A673 (cell line): ENCODE measurements around the gene SRP9. TPM values are rescaled to one million over a fixed set of nuclear protein-coding genes. Genes with fewer than 3 reads are reported as not detected.
"Not testable (repeated sequence)": the region's sequence is repeated elsewhere in the genome, so short reads cannot be mapped to it uniquely, and the experiment has no call there.

ENCODE experiments used
- BruUV-seq: library from RNA; stranded (reverse); fragments of 400-500 nt; replicated peaks from 2 replicates; lab custom pipeline; 2021; lab: Mats Ljungman, UMichigan
- CTCF ChIA-PET: fragments of 300-600 bp; sonication (Branson Sonifier 250); formaldehyde crosslinking; loops from one replicate; lab custom pipeline; 2022; ENCODE audit warnings: antibody characterized with exemption; lab: Charles Lee
- POLR2A ChIA-PET: fragments of 300-600 bp; sonication (Branson Sonifier 250); formaldehyde crosslinking; loops from one replicate; lab custom pipeline; 2022; ENCODE audit warnings: antibody characterized with exemption; ENCODE audit not compliant: low non-redundant PET; lab: Charles Lee
- DNase-seq: peaks from one replicate; pipeline ENCODE4 v3.0.0-alpha.2; 2015; ENCODE audit warnings: low spot score
- H3K27ac ChIP-seq: fragments of 200-600 bp; sonication (generic); 2 replicates; pipeline ENCODE4 v1.5.1; 2016; ENCODE audit warnings: mixed run types, low read depth, mild to moderate bottlenecking, mixed read lengths, antibody characterized with exemption, low read length; ENCODE audit not compliant: poor library complexity, severe bottlenecking
- H3K27me3 ChIP-seq: fragments of 200-600 bp; sonication (generic); replicated peaks from 2 replicates; pipeline ENCODE4 v1.6.1; 2017; ENCODE audit warnings: mixed run types, low read depth, mild to moderate bottlenecking, mixed read lengths, antibody characterized with exemption, low read length; ENCODE audit not compliant: insufficient read depth, poor library complexity
- H3K36me3 ChIP-seq: fragments of 200-600 bp; sonication (generic); 2 replicates; pipeline ENCODE4 v1.6.1; 2016; ENCODE audit warnings: mixed run types, mild to moderate bottlenecking, mixed read lengths, antibody characterized with exemption, low read length; ENCODE audit not compliant: insufficient read depth, poor library complexity, severe bottlenecking
- H3K4me1 ChIP-seq: fragments of 200-600 bp; sonication (generic); 2 replicates; pipeline ENCODE4 v1.6.1; 2017; ENCODE audit warnings: mixed run types, mild to moderate bottlenecking, mixed read lengths, antibody characterized with exemption, low read length; ENCODE audit not compliant: insufficient read depth, poor library complexity, severe bottlenecking
- H3K4me3 ChIP-seq: fragments of 200-600 bp; sonication (generic); 2 replicates; pipeline ENCODE4 v1.5.1; 2016; ENCODE audit warnings: low read depth, mixed run types, mild to moderate bottlenecking, mixed read lengths, low read length; ENCODE audit not compliant: poor library complexity, severe bottlenecking
- H3K9me3 ChIP-seq: fragments of 200-600 bp; sonication (generic); 2 replicates; pipeline ENCODE4 v1.6.1; 2016; ENCODE audit warnings: mixed run types, low read depth, mild to moderate bottlenecking, mixed read lengths, antibody characterized with exemption, low read length; ENCODE audit not compliant: poor library complexity, severe bottlenecking
- EZH2 ChIP-seq: fragments of 200-600 bp; sonication (generic); IDR thresholded peaks from 2 replicates; pipeline ENCODE4 v1.6.1; 2017; ENCODE audit warnings: borderline replicate concordance, low read depth, mild to moderate bottlenecking, mixed read lengths, antibody characterized with exemption, low read length; ENCODE audit not compliant: poor library complexity, severe bottlenecking
- intact Hi-C: fragments of 100-400 bp; cut with micrococcal nuclease; formaldehyde crosslinking; loops from one replicate; pipeline ENCODE4 v1.10.0; 2022; ENCODE audit not compliant: unreplicated experiment
- total RNA-seq: library from RNA; stranded (reverse); gene quantifications from 2 replicates; pipeline ENCODE4 v1.2.3, GENCODE V29; 2021
- TF ChIP-seq, protein P1 (sequence below): fragments of 300-800, 200-600 bp; sonication (generic); conservative IDR thresholded peaks from 2 replicates; pipeline ENCODE4 v1.5.1; 2017; ENCODE audit warnings: low read depth, mild to moderate bottlenecking, antibody characterized with exemption, low read length, moderate library complexity, mixed read lengths

Gene SRP9
- total RNA-seq, 1 experiment from 2014 or later, result 486 TPM

DNA sequence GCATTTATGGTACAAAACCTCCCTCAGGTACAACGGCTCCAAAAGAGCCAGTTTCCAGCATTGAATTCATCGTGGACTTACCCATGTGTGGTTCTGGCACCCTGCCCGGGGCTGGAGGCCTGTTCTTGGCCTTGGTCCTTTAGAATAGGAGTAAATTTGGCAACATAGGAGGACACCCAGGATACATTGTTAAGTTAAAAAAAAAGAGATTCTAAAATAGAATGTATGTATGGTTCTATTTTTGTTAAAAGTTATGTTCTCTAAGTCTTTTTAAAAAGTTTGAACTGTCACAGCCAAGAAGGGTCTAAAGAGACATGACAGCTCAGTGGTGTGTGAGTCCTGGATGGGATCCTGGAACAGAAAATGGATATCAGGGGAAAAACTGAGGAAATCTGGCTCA lies 58.2 kb downstream of the SRP9 start:
- Histone ChIP-seq H3K4me3 (no peak overlapping the region), H3K27ac (no peak overlapping the region), H3K27me3 (no peaks in the 10 kb centered on the region), H3K4me1 (peaks cover 7% of the 10 kb centered on the region), H3K36me3 (no peaks in the 10 kb centered on the region), H3K9me3 (no peaks in the 10 kb centered on the region)
- BruUV-seq, result no TSS peak
- ChIA-PET POLR2A (no interaction called here), CTCF (interaction anchor here (0.6 kb wide), 1 partner anchor 340 kb away, joined by 3 read pairs; no protein-coding TSS in a partner anchor)
- TF ChIP-seq, protein P1, sequence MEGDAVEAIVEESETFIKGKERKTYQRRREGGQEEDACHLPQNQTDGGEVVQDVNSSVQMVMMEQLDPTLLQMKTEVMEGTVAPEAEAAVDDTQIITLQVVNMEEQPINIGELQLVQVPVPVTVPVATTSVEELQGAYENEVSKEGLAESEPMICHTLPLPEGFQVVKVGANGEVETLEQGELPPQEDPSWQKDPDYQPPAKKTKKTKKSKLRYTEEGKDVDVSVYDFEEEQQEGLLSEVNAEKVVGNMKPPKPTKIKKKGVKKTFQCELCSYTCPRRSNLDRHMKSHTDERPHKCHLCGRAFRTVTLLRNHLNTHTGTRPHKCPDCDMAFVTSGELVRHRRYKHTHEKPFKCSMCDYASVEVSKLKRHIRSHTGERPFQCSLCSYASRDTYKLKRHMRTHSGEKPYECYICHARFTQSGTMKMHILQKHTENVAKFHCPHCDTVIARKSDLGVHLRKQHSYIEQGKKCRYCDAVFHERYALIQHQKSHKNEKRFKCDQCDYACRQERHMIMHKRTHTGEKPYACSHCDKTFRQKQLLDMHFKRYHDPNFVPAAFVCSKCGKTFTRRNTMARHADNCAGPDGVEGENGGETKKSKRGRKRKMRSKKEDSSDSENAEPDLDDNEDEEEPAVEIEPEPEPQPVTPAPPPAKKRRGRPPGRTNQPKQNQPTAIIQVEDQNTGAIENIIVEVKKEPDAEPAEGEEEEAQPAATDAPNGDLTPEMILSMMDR, result no peak
- TF ChIP-seq EZH2, result no peak
- DNase-seq, result no peak
- intact Hi-C loops, result no loop called here

DNA sequence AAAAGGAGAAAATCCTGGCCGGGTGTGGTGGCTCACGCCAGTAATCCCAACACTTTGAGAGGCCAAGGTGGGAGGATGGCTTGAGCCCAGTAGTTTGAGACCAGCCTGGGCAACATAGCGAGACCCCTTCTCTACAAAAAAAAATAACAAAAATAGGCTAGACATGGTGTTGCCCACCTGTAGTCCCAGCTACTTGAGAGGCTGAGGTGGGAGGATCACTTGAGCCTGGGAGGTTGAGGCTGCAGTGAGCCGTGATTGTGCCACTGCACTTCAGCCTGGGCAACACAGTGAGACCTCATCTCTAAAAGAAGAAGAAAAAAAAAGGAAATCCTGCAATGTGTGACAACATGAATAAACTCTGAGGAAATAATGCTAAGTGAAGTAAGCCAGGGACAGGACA lies 58.7 kb downstream of the SRP9 start:
- intact Hi-C loops, CTCF ChIA-PET, BruUV-seq, POLR2A ChIA-PET, H3K27ac ChIP-seq, DNase-seq, H3K4me1 ChIP-seq, H3K36me3 ChIP-seq, H3K27me3 ChIP-seq, H3K9me3 ChIP-seq, H3K4me3 ChIP-seq: not testable (repeated sequence)

DNA sequence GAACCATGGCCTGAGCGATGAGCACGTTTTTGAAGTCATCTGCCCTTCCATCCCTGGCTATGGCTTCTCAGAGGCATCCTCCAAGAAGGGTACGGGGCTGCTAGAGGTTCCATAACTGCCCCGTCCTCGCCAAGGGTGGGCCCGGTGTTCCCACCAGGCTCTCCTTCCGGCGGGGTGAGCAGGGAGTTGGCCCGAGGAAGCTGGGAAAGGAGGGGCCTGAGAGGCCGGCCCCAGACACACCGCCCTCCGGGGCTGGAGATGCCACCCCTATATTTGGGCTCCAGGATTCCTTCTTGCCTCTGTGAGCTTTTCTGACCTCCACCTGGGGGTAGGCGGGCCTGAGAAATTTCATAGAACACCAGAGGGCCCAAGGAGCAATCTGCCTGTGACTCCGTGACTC lies 61.2 kb downstream of the SRP9 start:
- no peaks in the 10 kb centered on the region for H3K27me3 ChIP-seq

More for the DNA sequence above, 61.2 kb downstream of the SRP9 start:
- no peak overlapping the region for H3K27ac ChIP-seq
- TF ChIP-seq EZH2, result no peak
- TF ChIP-seq, protein P1, result no peak
- no TSS peak for BruUV-seq
- POLR2A ChIA-PET, result no interaction called here
- CTCF ChIA-PET, result interaction anchor here (1.0 kb wide), 1 partner anchor 364 kb away, joined by 3 read pairs; no protein-coding TSS in a partner anchor
- intact Hi-C loops, result no loop called here
- no peak for DNase-seq
- no peak overlapping the region for H3K4me3 ChIP-seq
- no peaks in the 10 kb centered on the region for H3K9me3 ChIP-seq
- no peaks in the 10 kb centered on the region for H3K36me3 ChIP-seq
- H3K4me1 ChIP-seq, result peaks cover 7% of the 10 kb centered on the region

Other genes with a start within 250 kb of the SRP9 start
- gene ENAH, start 124.7 kb upstream of the SRP9 start, total RNA-seq, result 171 and 186 TPM in 2 replicates
- 22.4 and 22.8 TPM in 2 replicates for gene EPHX1, start 32.3 kb downstream of the SRP9 start, total RNA-seq
- gene TMEM63A, start 104.6 kb downstream of the SRP9 start, total RNA-seq, result 25.3 and 31.2 TPM in 2 replicates
- 0.24 TPM in 1 of 2 replicates, not detected in the other for gene LEFTY1, start 111.3 kb downstream of the SRP9 start, total RNA-seq
- 49.5 and 52.5 TPM in 2 replicates for gene PYCR2, start 146.4 kb downstream of the SRP9 start, total RNA-seq
- not detected in 2 replicates for gene LEFTY2, start 163.4 kb downstream of the SRP9 start, total RNA-seq
- gene SDE2, start 221.5 kb downstream of the SRP9 start, total RNA-seq, result 26.7 and 27.7 TPM in 2 replicates